Activated naive CD4-positive, alpha-beta T cell treated with anti-CD3 and anti-CD28 coated beads, Interleukin-2, amount 50 U/mL, for 16 hours (primary cell): Measurements from ENCODE around the gene SAV1.
A peak's percentile ranks its signal among the peaks of the same experiment; 100 is the strongest.
"Not testable (repeated sequence)": the region's sequence is repeated elsewhere in the genome, so short reads cannot be mapped to it uniquely, and the experiment has no call there.

Experiments used
- DNase-seq: peaks from one replicate; pipeline ENCODE4 v3.0.0-alpha.2; 2020

The SAV1 gene

GRCh38 chr14:50664579-50664978 is 3.5 kb downstream of the SAV1 start:
- DNase-seq, result not testable (repeated sequence)

- DNase-seq, result no peak
These were observed 8.7 kb downstream of the SAV1 start for GRCh38 chr14:50659327-50659974.

GRCh38 chr14:50658203-50658602 is 9.9 kb downstream of the SAV1 start:
- DNase-seq, result no peak

GRCh38 chr14:50657753-50658152 is 10.4 kb downstream of the SAV1 start:
- DNase-seq, result no peak

- no peak for DNase-seq
These were observed 11.3 kb downstream of the SAV1 start for GRCh38 chr14:50656776-50657175.

- DNase-seq, result no peak
These were observed 18.4 kb downstream of the SAV1 start for GRCh38 chr14:50649691-50650090.

GRCh38 chr14:50647753-50648152 is 20.4 kb downstream of the SAV1 start:
- no peak for DNase-seq

GRCh38 chr14:50647282-50647681 is 20.8 kb downstream of the SAV1 start:
- no peak for DNase-seq

- DNase-seq, result no peak
These were observed 33.0 kb downstream of the SAV1 start for GRCh38 chr14:50635141-50635540.

GRCh38 chr14:50633954-50634353 is 34.2 kb downstream of the SAV1 start:
- no peak for DNase-seq

- DNase-seq, result no peak
These were observed 36.7 kb downstream of the SAV1 start for GRCh38 chr14:50631408-50631821.

- not testable (repeated sequence) for DNase-seq
These were observed 43.2 kb downstream of the SAV1 start for GRCh38 chr14:50624947-50625346.

- no peak for DNase-seq
These were observed 43.7 kb downstream of the SAV1 start for GRCh38 chr14:50624447-50624846.

- DNase-seq, result no peak
These were observed 45.1 kb downstream of the SAV1 start for GRCh38 chr14:50622978-50623377.

- no peak for DNase-seq
These were observed 47.8 kb downstream of the SAV1 start for GRCh38 chr14:50620341-50620740.

- no peak for DNase-seq
These were observed 48.5 kb downstream of the SAV1 start for GRCh38 chr14:50619569-50620141.

GRCh38 chr14:50616275-50616674 is 51.8 kb downstream of the SAV1 start:
- no peak for DNase-seq

- no peak for DNase-seq
These were observed 52.6 kb downstream of the SAV1 start for GRCh38 chr14:50615552-50615951.

GRCh38 chr14:50615056-50615455 is 53.0 kb downstream of the SAV1 start:
- DNase-seq, result no peak

- DNase-seq, result no peak
These were observed 55.3 kb downstream of the SAV1 start for GRCh38 chr14:50612806-50613205.

- no peak for DNase-seq
These were observed 57.6 kb downstream of the SAV1 start for GRCh38 chr14:50610465-50610864.

GRCh38 chr14:50608302-50608851 is 59.7 kb downstream of the SAV1 start:
- no peak for DNase-seq

- no peak for DNase-seq
These were observed 60.3 kb downstream of the SAV1 start for GRCh38 chr14:50607761-50608160.

- DNase-seq, result peak; percentile 21
These were observed 60.9 kb downstream of the SAV1 start for GRCh38 chr14:50607181-50607580.

- DNase-seq, result no peak
These were observed 61.6 kb downstream of the SAV1 start for GRCh38 chr14:50606468-50606867.
